HepG2 (cell line): ENCODE measurements around the gene HLA-DMB. TPM values are rescaled to one million over a fixed set of nuclear protein-coding genes. Genes with fewer than 3 reads are reported as not detected.
A peak's percentile ranks its signal among the peaks of the same experiment; 100 is the strongest.

ENCODE experiments used
- ATAC-seq: fragments of 200-7000 bp; cut with Tn5 transposase; 3 replicates; pipeline ENCODE4 v1.9.1; 2020; ENCODE audit warnings: mild to moderate bottlenecking, moderate library complexity
- BruUV-seq: library from RNA; stranded (reverse); fragments of 400-500 nt; replicated peaks from 2 replicates; lab custom pipeline; 2021; lab: Mats Ljungman, UMichigan
- CTCF ChIA-PET: fragments of 300-600 bp; formaldehyde crosslinking; extraction: SDS; loops from one replicate; lab custom pipeline; 2021; ENCODE audit warnings: low total read pairs, inconsistent platforms, low intra/inter-chr PET ratio; lab: Yijun Ruan, JAX
- POLR2A ChIA-PET: fragments of 350-600 bp; sonication (Branson Sonifier 250); formaldehyde crosslinking; loops from one replicate; lab custom pipeline; 2020; ENCODE audit warnings: antibody characterized with exemption, inconsistent platforms; lab: Yijun Ruan, JAX
- DNase-seq: peaks from one replicate; pipeline ENCODE4 v3.0.0-alpha.2; 2015; ENCODE audit warnings: low spot score
- FAIRE-seq: peaks from 3 replicates; lab custom pipeline; 2011; peaks lifted over from hg19 to GRCh38; lab: Jason Lieb, UNC
- H2AFZ ChIP-seq: one replicate; pipeline ENCODE4 v1.6.1; 2011; ENCODE audit warnings: low read length, inconsistent platforms
- H3K27ac ChIP-seq: fragments of 300-600 bp; 3 replicates; pipeline ENCODE4 v1.8.0; 2011; ENCODE audit warnings: mixed run types, mild to moderate bottlenecking, mixed read lengths, low read length, inconsistent platforms; ENCODE audit not compliant: insufficient read depth; ENCODE audit errors: extremely low read length
- H3K27me3 ChIP-seq, 2 experiments: fragments of 200-600 bp in 1 of 2; 2 replicates in 1 of 2; 3 replicates in 1 of 2; pipeline versions ENCODE4 v1.6.0 to v1.8.0; 2011; ENCODE audit warnings: low read length in 2 of 2, mild to moderate bottlenecking in 2 of 2, moderate library complexity in 2 of 2, inconsistent platforms in 1 of 2; ENCODE audit not compliant: insufficient read depth in 2 of 2, control insufficient read depth in 1 of 2
- H3K36me3 ChIP-seq, 2 experiments: fragments of 200-600 bp in 1 of 2; replicated peaks in 1 of 2; 2 replicates in 1 of 2; 3 replicates in 1 of 2; pipeline versions ENCODE4 v1.5.1 to v1.8.0; 2011; ENCODE audit warnings: low read length in 2 of 2, inconsistent platforms in 1 of 2; ENCODE audit not compliant: insufficient read depth in 2 of 2, control insufficient read depth in 1 of 2
- H3K4me1 ChIP-seq: 2 replicates; pipeline ENCODE4 v1.5.1; 2012; ENCODE audit warnings: low read length, inconsistent platforms; ENCODE audit not compliant: insufficient read depth
- H3K4me2 ChIP-seq: 2 replicates; pipeline ENCODE4 v1.6.0; 2011; ENCODE audit warnings: low read depth, low read length, inconsistent platforms
- H3K4me3 ChIP-seq, 3 experiments: fragments of 200-600 bp in 1 of 3; sonication (generic), shearing (Covaris generic) in 1 of 3; replicated peaks in 1 of 3; 2 replicates each; pipeline ENCODE4 v1.5.1; 2011 to 2016; ENCODE audit warnings: low read length in 3 of 3, inconsistent platforms in 2 of 3, low read depth in 2 of 3, mild to moderate bottlenecking in 2 of 3, control low read depth in 1 of 3, mixed read lengths in 1 of 3; ENCODE audit not compliant: insufficient read depth in 1 of 3
- H3K79me2 ChIP-seq: one replicate; pipeline ENCODE4 v1.6.1; 2011; ENCODE audit warnings: low read length, inconsistent platforms; ENCODE audit not compliant: insufficient read depth
- H3K9ac ChIP-seq: 2 replicates; pipeline ENCODE4 v1.6.0; 2011; ENCODE audit warnings: mild to moderate bottlenecking, low read depth, low read length, inconsistent platforms; ENCODE audit not compliant: insufficient read depth
- H3K9me3 ChIP-seq: 2 replicates; pipeline ENCODE4 v1.5.1; 2012; ENCODE audit warnings: mild to moderate bottlenecking, low read length
- H4K20me1 ChIP-seq: 2 replicates; pipeline ENCODE4 v1.6.0; 2011; ENCODE audit warnings: inconsistent platforms, mild to moderate bottlenecking, low read length, moderate library complexity; ENCODE audit not compliant: insufficient read depth
- ADNP ChIP-seq: sonication (generic); formaldehyde crosslinking; IDR thresholded peaks from 2 replicates; pipeline ENCODE4 v1.4.0; 2020; ENCODE audit warnings: missing genetic modification reagents
- DMAP1 ChIP-seq: IDR thresholded peaks from 2 replicates; pipeline ENCODE4 v1.6.1; 2016
- GPN1 ChIP-seq: sonication (generic); formaldehyde crosslinking; IDR thresholded peaks from 2 replicates; pipeline ENCODE4 v1.5.1; 2020; ENCODE audit warnings: missing genetic modification reagents, borderline replicate concordance
- GTF3A ChIP-seq: sonication (generic); formaldehyde crosslinking; conservative IDR thresholded peaks from 2 replicates; pipeline ENCODE4 v1.4.0; 2020; ENCODE audit warnings: mild to moderate bottlenecking, missing genetic modification reagents
- KDM1A ChIP-seq: IDR thresholded peaks from 2 replicates; pipeline ENCODE4 v1.6.1; 2016; ENCODE audit warnings: missing compliant biosample characterization
- MATR3 ChIP-seq: sonication (generic); formaldehyde crosslinking; IDR thresholded peaks from 2 replicates; pipeline ENCODE4 v1.4.0; 2020; ENCODE audit warnings: missing genetic modification reagents
- MED13 ChIP-seq: sonication (generic); formaldehyde crosslinking; IDR thresholded peaks from 2 replicates; pipeline ENCODE4 v1.5.0; 2020; ENCODE audit warnings: missing genetic modification reagents
- MIER3 ChIP-seq: IDR thresholded peaks from 2 replicates; pipeline ENCODE4 v1.6.1; 2016; ENCODE audit warnings: missing compliant biosample characterization, borderline replicate concordance
- MTA1 ChIP-seq: sonication (generic); formaldehyde crosslinking; IDR thresholded peaks from 2 replicates; pipeline ENCODE4 v1.4.0; 2020; ENCODE audit warnings: missing genetic modification reagents, mild to moderate bottlenecking, borderline replicate concordance
- MTERF4 ChIP-seq: sonication (generic); formaldehyde crosslinking; IDR thresholded peaks from 2 replicates; pipeline ENCODE4 v1.8.0; 2023; ENCODE audit warnings: mild to moderate bottlenecking, missing genetic modification reagents
- SNRNP70 ChIP-seq: fragments of 200-400 bp; formaldehyde crosslinking; IDR thresholded peaks from 2 replicates; pipeline ENCODE4 v1.6.1; 2017; ENCODE audit warnings: mild to moderate bottlenecking, low read depth, low read length, moderate library complexity
- SP4 ChIP-seq: sonication (generic); formaldehyde crosslinking; IDR thresholded peaks from 2 replicates; pipeline ENCODE4 v1.8.1; 2023; ENCODE audit warnings: mild to moderate bottlenecking, missing genetic modification reagents
- THAP7 ChIP-seq: sonication (generic); formaldehyde crosslinking; IDR thresholded peaks from 2 replicates; pipeline ENCODE4 v1.8.1; 2023; ENCODE audit warnings: mild to moderate bottlenecking, missing genetic modification reagents
- THRA ChIP-seq: sonication (generic); formaldehyde crosslinking; IDR thresholded peaks from 2 replicates; pipeline ENCODE4 v1.4.0; 2020; ENCODE audit warnings: missing genetic modification reagents, borderline replicate concordance
- ZBTB3 ChIP-seq: sonication (generic); formaldehyde crosslinking; IDR thresholded peaks from 2 replicates; pipeline ENCODE4 v1.4.0; 2020; ENCODE audit warnings: low read depth, mild to moderate bottlenecking, moderate library complexity, missing genetic modification reagents, borderline replicate concordance
- ZNF124 ChIP-seq: sonication (generic); formaldehyde crosslinking; IDR thresholded peaks from 2 replicates; pipeline ENCODE4 v1.4.0; 2020; ENCODE audit warnings: missing genetic modification reagents
- ZNF430 ChIP-seq: sonication (generic); formaldehyde crosslinking; IDR thresholded peaks from 2 replicates; pipeline ENCODE4 v1.9.0; 2021; ENCODE audit warnings: mild to moderate bottlenecking, missing genetic modification reagents
- ZNF598 ChIP-seq: sonication (generic); formaldehyde crosslinking; IDR thresholded peaks from 2 replicates; pipeline ENCODE4 v1.5.1; 2020; ENCODE audit warnings: mild to moderate bottlenecking, missing genetic modification reagents, borderline replicate concordance
- ZNF7 ChIP-seq: IDR thresholded peaks from 2 replicates; pipeline ENCODE4 v1.6.1; 2016; ENCODE audit warnings: missing biosample characterization, missing genetic modification reagents
- WGBS: methylation state at CpG from one replicate; pipeline ENCODE4 v1.1.6; 2017; ENCODE audit warnings: low lambda C conversion rate; 5-methylcytosine and 5-hydroxymethylcytosine counted together
- in situ Hi-C: cut with HindIII; loops from 2 replicates; pipeline ENCODE4 v1.10.0; 2017; ENCODE audit warnings: low pct_unique_long_range_greater_than_20kb; ENCODE audit not compliant: extremely low pct_ligation_motif_present
- intact Hi-C: fragments of 100-400 bp; cut with micrococcal nuclease; formaldehyde crosslinking; loops from one replicate; pipeline ENCODE4 v1.10.0; 2022; ENCODE audit not compliant: unreplicated experiment
- polyA plus RNA-seq, 8 experiments: library from polyadenylated mRNA; depleted of rRNA in 3 of 8; stranded (reverse) in 7 of 8; unstranded in 1 of 8; fragments of >200 nt; fragmentation: Illumina TruSeq in 4 of 8; extraction: Trizol in 4 of 8; gene quantifications; 2 replicates each; pipeline versions ENCODE4 v1.2.1 to v1.2.3, GENCODE V29; 2011 to 2016; ENCODE audit warnings: low read depth in 4 of 8, missing spikeins in 1 of 8, mixed read lengths in 1 of 8; ENCODE audit not compliant: insufficient read depth in 1 of 8
- total RNA-seq, 5 experiments: library from RNA; depleted of rRNA; stranded (reverse); fragments of >200 nt; fragmentation: Illumina TruSeq; extraction: Trizol; gene quantifications; 2 replicates each; pipeline ENCODE4 v1.2.3, GENCODE V29; 2016; ENCODE audit warnings: low read depth in 1 of 5
- TF ChIP-seq, protein P1 (sequence below): sonication (generic); formaldehyde crosslinking; IDR thresholded peaks from 2 replicates; pipeline ENCODE4 v1.5.0; 2020; ENCODE audit warnings: missing genetic modification reagents, mild to moderate bottlenecking, borderline replicate concordance

Gene HLA-DMB
- total and polyA plus RNA-seq, 2 of the 13 experiments (the other 11 are each of a cell fraction or from before 2014, with no cell fraction given) = not detected

DNA sequence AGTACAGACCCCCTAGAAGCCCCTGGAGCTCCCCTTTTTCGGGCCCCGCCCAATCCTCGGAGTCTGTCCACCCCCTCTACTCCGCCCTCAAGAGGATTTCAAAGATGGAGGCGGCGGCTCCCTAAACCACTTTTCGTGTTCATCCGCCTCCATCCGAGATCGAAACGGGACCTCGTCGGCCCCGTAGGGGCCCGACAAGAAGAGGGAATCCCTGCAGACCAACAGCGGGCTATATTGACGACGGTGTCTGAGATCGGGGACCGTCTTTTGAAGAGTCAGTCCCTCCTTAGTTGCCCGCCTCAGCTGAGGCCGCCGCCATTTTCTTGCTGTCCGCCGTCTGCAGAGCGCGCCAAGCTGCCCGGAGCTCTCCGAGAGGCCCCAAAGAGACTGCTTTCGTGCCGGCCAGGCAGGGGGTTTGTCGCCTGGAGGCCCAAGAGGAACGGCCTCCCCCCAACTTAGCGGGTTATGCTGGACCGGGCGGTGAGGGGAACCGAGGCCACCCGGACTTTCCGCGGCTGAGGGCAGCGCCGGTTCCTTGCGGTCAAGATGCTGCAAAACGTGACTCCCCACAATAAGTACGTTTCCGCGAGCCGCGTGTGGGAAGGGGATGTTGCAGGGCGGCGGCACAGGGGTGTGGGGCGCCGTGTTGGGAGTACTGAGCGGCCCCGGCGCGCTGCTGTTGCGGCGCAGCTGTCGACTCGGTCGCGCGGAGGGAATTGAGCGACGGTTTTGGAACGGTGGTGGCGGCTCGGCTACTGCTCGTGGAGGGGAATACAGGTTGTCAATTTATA is 31.7 kb upstream of the HLA-DMB start:
- Histone ChIP-seq H3K27ac (peak overlapping the region; percentile 99), H3K4me2 (peak overlapping the region; percentile 97), H3K4me1 (peaks cover 47% of the 10 kb centered on the region), H3K9ac (peak overlapping the region; percentile 90), H3K36me3 (peaks cover 28 to 52% of the 10 kb centered on the region in 2 experiments), H4K20me1 (peaks cover 55% of the 10 kb centered on the region), H3K4me3 (peak overlapping the region; percentile 90 to 98 (median 95)), H3K9me3 (no peaks in the 10 kb centered on the region), H2AFZ (no peak overlapping the region), H3K27me3 (peaks cover 0 to 4% of the 10 kb centered on the region in 2 experiments; a peak in 1 of 5 replicates), H3K79me2 (peaks cover 85% of the 10 kb centered on the region)
- ChIA-PET POLR2A (interaction anchor here (0.7 to 10.5 kb wide), 62 partner anchors 9 to 1573 kb away, joined by 3 to 305 read pairs (median 6); partner anchors contain the start of genes ABHD16A, AGPAT1, ATF6B and BAG6), CTCF (no interaction called here)
- BruUV-seq = TSS peak; percentile 41
- ATAC-seq (peak; percentile 0; the same call in 2 of the 3 replicates), FAIRE-seq (no peak), DNase-seq (no peak)
- intact Hi-C loops (loop anchor here (5.0 kb wide), 1 partner anchor 225 kb away; no protein-coding TSS in a partner anchor), in situ Hi-C loops (loop anchor here (5.0 to 25.0 kb wide), 2 partner anchors 780 to 1060 kb away; partner anchors contain the start of genes GPSM3, PBX2 and ZBTB12)
- WGBS = 1% methylated on average over 32 of the region's 70 CpGs
- TF ChIP-seq KDM1A (CRISPR knock-in tag) (no peak), ZNF430 (CRISPR knock-in tag) (no peak), ADNP (no peak), MED13 (CRISPR knock-in tag) (no peak), MIER3 (CRISPR knock-in tag) (no peak), ZBTB3 (CRISPR knock-in tag) (no peak), SNRNP70 (no peak), ZNF124 (CRISPR knock-in tag) (no peak; the same call in 1 of the 2 replicates), MTA1 (CRISPR knock-in tag) (no peak), GPN1 (CRISPR knock-in tag) (no peak; the same call in 1 of the 2 replicates), ZNF598 (CRISPR knock-in tag) (0 out of 2 replicates have a peak, but pooled peaks have one; percentile 23), DMAP1 (CRISPR knock-in tag) (no peak), THAP7 (0 out of 2 replicates have a peak, but pooled peaks have one; percentile 15), MATR3 (CRISPR knock-in tag) (no peak), ZNF7 (CRISPR knock-in tag) (no peak), THRA (no peak), GTF3A (CRISPR knock-in tag) (0 out of 2 replicates have a peak, but pooled peaks have one; percentile 11), SP4 (no peak), MTERF4 (0 out of 2 replicates have a peak, but pooled peaks have one; percentile 30)
- TF ChIP-seq, protein P1, sequence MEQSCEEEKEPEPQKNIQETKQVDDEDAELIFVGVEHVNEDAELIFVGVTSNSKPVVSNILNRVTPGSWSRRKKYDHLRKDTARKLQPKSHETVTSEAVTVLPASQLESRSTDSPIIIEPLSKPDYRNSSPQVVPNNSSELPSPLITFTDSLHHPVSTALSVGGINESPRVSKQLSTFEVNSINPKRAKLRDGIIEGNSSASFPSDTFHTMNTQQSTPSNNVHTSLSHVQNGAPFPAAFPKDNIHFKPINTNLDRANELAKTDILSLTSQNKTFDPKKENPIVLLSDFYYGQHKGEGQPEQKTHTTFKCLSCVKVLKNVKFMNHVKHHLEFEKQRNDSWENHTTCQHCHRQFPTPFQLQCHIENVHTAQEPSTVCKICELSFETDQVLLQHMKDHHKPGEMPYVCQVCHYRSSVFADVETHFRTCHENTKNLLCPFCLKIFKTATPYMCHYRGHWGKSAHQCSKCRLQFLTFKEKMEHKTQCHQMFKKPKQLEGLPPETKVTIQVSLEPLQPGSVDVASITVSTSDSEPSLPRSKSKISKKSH (CRISPR knock-in tag) = peak; percentile 61; the same call in 1 of the 2 replicates
